Mononuclear cell (primary cell): ENCODE results near the gene NSG2. TPM values are rescaled to one million over a fixed set of nuclear protein-coding genes. Genes with fewer than 3 reads are reported as not detected.
"Not testable (repeated sequence)": the region's sequence is repeated elsewhere in the genome, so short reads cannot be mapped to it uniquely, and the experiment has no call there.

ENCODE experiments used
- H3K27me3 ChIP-seq: 2 replicates; pipeline ENCODE4 v1.6.0; 2011; ENCODE audit warnings: low read length, control low read depth; ENCODE audit not compliant: insufficient read depth
- H3K4me1 ChIP-seq: 2 replicates; pipeline ENCODE4 v1.5.1; 2011; ENCODE audit warnings: mild to moderate bottlenecking, low read length, control low read depth; ENCODE audit not compliant: insufficient read depth
- H3K4me3 ChIP-seq: 2 replicates; pipeline ENCODE4 v1.5.1; 2011; ENCODE audit warnings: mild to moderate bottlenecking, low read length, moderate library complexity
- H3K9me3 ChIP-seq: 2 replicates; pipeline ENCODE4 v1.5.1; 2011; ENCODE audit warnings: low read depth, mild to moderate bottlenecking, control low read depth, low read length
- total RNA-seq: library from RNA; depleted of rRNA; stranded (reverse); fragments of >200 nt; gene quantifications from one replicate; pipeline ENCODE4 v1.2.3, GENCODE V29; 2012

NSG2 gene
- total RNA-seq, 1 donor = not detected

DNA sequence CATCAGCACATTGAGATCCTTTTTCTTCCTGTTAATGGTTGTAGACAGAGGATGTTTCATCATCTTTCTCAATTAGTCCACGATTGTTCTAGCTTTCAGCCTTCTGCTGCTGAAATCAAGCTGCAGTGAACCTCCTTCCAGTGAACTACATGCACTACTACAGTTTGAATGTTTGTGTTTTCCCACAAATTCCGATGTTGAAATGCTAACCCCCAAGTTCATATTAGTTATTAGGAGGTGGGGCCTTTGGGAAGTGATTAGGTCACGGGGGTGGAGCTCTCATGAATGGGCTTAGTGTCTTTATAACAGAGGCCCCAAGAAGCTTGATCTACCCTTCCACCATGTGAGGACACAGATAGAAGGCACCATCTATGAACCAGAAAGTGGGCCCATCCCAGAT lies 32.9 kb downstream of the NSG2 start:
- H3K9me3 ChIP-seq = no peaks in the 10 kb centered on the region
- no peaks in the 10 kb centered on the region for H3K4me1 ChIP-seq
- H3K4me3 ChIP-seq = no peak overlapping the region
- no peaks in the 10 kb centered on the region for H3K27me3 ChIP-seq

DNA sequence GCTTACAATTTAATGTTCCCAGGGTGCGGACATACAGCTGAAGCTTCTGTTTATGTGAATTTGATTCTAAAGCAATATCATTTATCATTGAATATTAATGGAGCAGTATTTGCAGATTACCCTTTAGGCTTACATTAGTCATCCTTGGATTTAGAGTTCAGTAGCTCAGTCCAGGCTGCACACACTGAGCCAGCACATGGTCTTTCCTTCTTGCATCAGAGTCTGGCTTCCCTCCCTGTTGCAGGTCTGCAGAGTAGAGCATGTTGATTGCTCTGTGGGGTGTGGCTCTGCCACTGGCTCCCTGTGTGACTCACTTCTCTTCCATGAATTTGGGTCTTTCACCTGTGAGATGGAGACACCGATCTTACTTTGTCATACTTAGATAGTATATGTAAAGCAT lies 36.8 kb downstream of the NSG2 start:
- Histone ChIP-seq H3K9me3 (no peaks in the 10 kb centered on the region), H3K4me1 (no peaks in the 10 kb centered on the region)

GRCh38 chr5:174083056-174083827 lies 37.7 kb downstream of the NSG2 start:
- Histone ChIP-seq H3K9me3 (no peaks in the 10 kb centered on the region), H3K4me3 (no peak overlapping the region), H3K27me3 (no peaks in the 10 kb centered on the region), H3K4me1 (no peaks in the 10 kb centered on the region)

More for the DNA sequence above, 36.8 kb downstream of the NSG2 start:
- H3K4me3 ChIP-seq = no peak overlapping the region
- no peaks in the 10 kb centered on the region for H3K27me3 ChIP-seq

DNA sequence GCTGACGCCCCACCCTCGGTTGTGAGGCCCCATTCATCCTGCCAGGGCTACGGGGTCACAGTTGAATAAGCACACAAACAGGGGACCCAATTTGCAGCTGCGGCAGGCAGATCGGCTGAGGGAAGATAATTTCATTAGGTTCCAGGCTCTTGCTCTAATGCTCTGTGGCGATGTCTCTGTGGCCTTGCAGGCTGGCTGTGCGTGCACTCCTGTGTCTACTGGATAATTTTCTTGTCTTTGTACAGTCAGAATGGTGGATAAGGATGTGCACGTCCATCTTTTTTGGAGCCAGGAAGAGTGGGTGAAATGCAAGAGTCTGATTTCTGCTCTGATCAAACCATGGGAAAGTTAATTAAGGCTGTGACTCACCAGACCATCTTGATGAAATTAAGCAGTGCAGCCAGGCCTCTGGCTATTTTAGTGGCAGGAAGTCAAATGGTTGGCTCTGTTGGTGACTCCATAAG lies 39.2 kb downstream of the NSG2 start:
- Histone ChIP-seq H3K9me3 (no peaks in the 10 kb centered on the region), H3K4me3 (no peak overlapping the region), H3K27me3 (no peaks in the 10 kb centered on the region), H3K4me1 (no peaks in the 10 kb centered on the region)

- Histone ChIP-seq H3K9me3 (no peaks in the 10 kb centered on the region), H3K4me3 (no peak overlapping the region), H3K27me3 (no peaks in the 10 kb centered on the region), H3K4me1 (no peaks in the 10 kb centered on the region)
These were observed 41.2 kb downstream of the NSG2 start for GRCh38 chr5:174086751-174087150.

- H3K9me3 ChIP-seq = no peaks in the 10 kb centered on the region
These were observed 42.3 kb downstream of the NSG2 start for GRCh38 chr5:174087783-174088182.

GRCh38 chr5:174090129-174090528 lies 44.6 kb downstream of the NSG2 start:
- H3K9me3 ChIP-seq = no peaks in the 10 kb centered on the region
- no peaks in the 10 kb centered on the region for H3K4me1 ChIP-seq
- H3K27me3 ChIP-seq = no peaks in the 10 kb centered on the region
- no peak overlapping the region for H3K4me3 ChIP-seq

More at GRCh38 chr5:174087783-174088182, 42.3 kb downstream of the NSG2 start:
- H3K4me1 ChIP-seq = no peaks in the 10 kb centered on the region
- H3K4me3 ChIP-seq = no peak overlapping the region
- no peaks in the 10 kb centered on the region for H3K27me3 ChIP-seq

DNA sequence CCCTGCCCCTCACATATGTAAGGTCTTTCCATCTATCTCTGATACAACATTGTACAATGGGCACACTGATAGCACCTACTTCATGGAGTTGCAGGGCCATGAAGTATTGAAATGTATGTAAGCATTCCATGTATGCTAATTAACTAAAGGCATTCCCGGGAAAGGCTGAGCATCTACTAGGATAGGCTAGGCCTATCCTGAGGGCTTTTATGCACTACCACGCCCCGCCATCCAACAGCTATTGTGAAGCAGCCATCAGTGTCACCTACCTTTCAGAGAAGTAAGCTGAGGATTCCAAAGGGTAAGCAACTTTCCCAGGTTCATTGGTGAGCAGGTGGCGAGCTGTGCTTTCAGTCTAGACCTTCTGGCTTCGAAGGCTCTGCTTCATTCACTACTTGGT lies 47.6 kb downstream of the NSG2 start:
- no peaks in the 10 kb centered on the region for H3K27me3 ChIP-seq
- H3K4me1 ChIP-seq = no peaks in the 10 kb centered on the region
- H3K4me3 ChIP-seq = no peak overlapping the region
- H3K9me3 ChIP-seq = no peaks in the 10 kb centered on the region

DNA sequence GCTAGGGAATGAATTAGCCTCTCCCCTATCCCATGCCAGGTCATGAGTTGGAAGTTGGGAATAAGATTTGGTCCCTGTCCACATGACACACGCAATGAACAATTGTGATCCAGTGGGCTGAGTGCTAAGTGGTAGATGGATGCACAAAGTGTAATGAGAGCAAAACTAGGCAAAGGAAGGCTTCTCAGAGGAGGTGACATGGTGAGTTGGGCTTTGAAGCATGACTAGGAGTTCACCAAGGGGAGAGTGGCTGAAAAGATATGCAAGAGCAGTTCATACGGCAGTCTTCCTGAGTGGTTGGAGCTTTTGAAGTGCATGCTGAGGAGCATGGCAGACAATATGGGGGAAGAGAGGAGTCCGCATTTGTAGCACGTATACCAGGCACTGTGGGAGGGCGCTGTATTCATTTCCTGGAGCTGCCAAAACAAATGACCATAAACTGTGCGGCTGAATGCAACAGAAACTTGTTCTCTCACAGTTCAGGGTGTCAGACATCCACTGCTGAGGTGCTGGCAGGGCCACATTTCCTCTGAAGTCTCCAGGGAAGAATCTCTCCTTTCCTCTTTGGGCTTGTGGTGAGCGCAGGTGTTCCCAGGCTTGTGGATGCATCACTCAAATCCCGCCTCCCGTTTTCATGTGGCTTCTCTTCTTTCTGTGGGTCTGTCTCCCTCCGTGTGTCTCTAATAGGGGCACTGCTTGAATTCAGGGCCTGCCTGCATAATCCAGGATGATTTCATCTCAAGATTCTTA lies 49.5 kb downstream of the NSG2 start:
- Histone ChIP-seq H3K27me3 (no peaks in the 10 kb centered on the region), H3K4me1 (no peaks in the 10 kb centered on the region), H3K9me3 (no peaks in the 10 kb centered on the region), H3K4me3 (no peak overlapping the region)

DNA sequence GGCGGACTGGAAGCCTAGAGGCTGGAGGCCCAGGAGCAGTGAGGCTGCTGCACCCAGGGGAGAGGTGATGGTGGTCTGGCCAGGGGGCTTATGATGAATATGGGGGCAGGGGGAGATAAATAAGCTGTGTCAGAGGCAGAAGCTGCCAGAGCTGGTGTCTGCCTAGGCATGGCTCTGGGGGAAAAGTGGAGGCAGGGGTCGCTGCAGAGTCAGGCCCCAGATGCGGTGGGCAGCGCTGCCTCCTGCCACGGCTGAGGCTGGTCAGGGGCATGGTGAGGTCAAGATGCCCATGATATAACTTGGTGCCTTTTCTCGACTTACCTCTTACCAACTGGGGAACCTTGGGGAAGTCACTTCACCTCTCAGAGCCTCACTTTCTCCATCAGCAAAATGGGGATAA lies 51.1 kb downstream of the NSG2 start:
- Histone ChIP-seq H3K4me1 (no peaks in the 10 kb centered on the region), H3K9me3 (no peaks in the 10 kb centered on the region), H3K27me3 (no peaks in the 10 kb centered on the region), H3K4me3 (no peak overlapping the region)

GRCh38 chr5:174097486-174098185 lies 52.1 kb downstream of the NSG2 start:
- Histone ChIP-seq H3K27me3 (no peaks in the 10 kb centered on the region), H3K4me1 (no peaks in the 10 kb centered on the region), H3K4me3 (no peak overlapping the region), H3K9me3 (no peaks in the 10 kb centered on the region)

- Histone ChIP-seq H3K9me3 (no peaks in the 10 kb centered on the region), H3K4me1 (no peaks in the 10 kb centered on the region), H3K27me3 (no peaks in the 10 kb centered on the region), H3K4me3 (no peak overlapping the region)
These were observed 53.2 kb downstream of the NSG2 start for GRCh38 chr5:174098694-174099093.

- Histone ChIP-seq H3K27me3 (no peaks in the 10 kb centered on the region), H3K4me3 (no peak overlapping the region), H3K9me3 (no peaks in the 10 kb centered on the region), H3K4me1 (no peaks in the 10 kb centered on the region)
These were observed 55.0 kb downstream of the NSG2 start for GRCh38 chr5:174100490-174100889.

DNA sequence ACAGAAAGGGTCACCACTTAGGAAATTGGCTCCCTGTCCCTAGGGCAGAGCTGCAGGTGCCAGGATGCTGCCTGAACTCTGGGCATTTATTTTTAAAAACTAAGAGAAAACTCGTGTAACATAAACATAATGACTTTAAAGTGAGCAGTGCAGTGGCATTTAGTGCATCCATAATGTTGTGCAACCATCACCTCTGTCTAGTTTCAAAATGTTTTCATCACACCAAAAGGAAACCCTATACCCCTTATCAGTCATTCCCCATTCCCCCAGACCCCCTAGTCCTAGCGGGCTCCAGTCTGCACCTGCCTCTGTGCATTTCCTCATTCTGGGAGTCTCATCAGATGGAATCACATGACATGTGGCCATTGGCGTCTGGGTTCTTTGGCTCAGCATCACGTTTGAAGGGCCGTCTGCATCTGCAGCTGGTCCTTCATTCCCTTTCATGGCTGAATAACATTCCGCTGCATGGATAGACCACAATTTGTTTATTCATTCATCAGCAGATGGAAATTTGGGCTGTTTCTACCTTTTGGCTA lies 55.8 kb downstream of the NSG2 start:
- no peaks in the 10 kb centered on the region for H3K27me3 ChIP-seq
- no peaks in the 10 kb centered on the region for H3K4me1 ChIP-seq
- H3K9me3 ChIP-seq = no peaks in the 10 kb centered on the region
- no peak overlapping the region for H3K4me3 ChIP-seq

DNA sequence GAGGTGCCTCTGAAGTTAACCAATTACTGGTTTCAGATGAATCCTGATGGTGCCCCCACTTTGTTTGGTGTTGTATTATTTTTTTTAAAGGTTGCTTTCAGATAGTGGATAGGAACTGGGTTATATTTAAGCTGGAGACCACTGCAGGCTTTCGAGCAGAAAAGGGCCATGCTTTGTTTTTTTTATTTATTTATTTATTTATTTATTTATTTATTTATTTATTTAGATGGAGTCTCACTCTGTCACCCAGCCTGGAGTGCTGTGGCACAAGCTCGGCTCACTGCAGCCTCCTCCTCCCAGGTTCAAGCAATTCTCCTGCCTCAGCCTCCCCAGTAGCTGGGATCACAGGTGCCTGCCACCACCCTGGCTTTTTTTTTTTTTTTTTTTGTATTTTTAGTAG lies 57.1 kb downstream of the NSG2 start:
- H3K27me3 ChIP-seq, H3K4me3 ChIP-seq, H3K4me1 ChIP-seq, H3K9me3 ChIP-seq: not testable (repeated sequence)
